HG03095 (cell line): ENCODE measurements around the gene TMEM132C.

Experiments
- ATAC-seq: cut with Tn5 transposase; IDR thresholded peaks from one replicate; pipeline ENCODE4 v1.9.1; 2021; ENCODE audit warnings: moderate library complexity; ENCODE audit not compliant: unreplicated experiment

TMEM132C gene

GRCh38 chr12:128606538-128606937 lies 339.6 kb downstream of the TMEM132C start:
- ATAC-seq = no peak

- ATAC-seq = no peak
Observed at GRCh38 chr12:128606970-128607369, 340.0 kb downstream of the TMEM132C start.

GRCh38 chr12:128607641-128608040 lies 340.7 kb downstream of the TMEM132C start:
- no peak for ATAC-seq

- no peak for ATAC-seq
Observed at GRCh38 chr12:128609861-128610260, 342.9 kb downstream of the TMEM132C start.

DNA sequence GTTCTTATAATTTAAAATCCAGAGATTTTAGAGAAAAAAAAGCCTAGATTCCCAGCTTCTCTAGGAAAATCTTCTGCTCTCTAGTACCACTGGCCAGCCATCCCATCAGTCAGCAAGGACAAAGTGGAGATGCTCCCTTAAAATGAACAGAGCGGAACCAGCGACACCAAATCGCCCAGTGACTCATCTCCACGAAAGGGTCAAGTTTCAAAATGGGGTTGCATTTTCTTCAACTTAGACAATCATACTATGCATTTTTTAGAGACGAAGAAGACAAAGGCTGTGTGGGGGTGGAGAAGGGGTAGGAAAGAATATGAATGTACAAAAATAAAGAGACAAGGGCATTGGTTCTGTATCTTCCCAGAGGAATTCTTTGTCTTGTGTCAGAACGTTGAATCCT lies 344.8 kb downstream of the TMEM132C start:
- ATAC-seq = no peak

GRCh38 chr12:128612150-128612850 lies 345.3 kb downstream of the TMEM132C start:
- ATAC-seq = no peak

DNA sequence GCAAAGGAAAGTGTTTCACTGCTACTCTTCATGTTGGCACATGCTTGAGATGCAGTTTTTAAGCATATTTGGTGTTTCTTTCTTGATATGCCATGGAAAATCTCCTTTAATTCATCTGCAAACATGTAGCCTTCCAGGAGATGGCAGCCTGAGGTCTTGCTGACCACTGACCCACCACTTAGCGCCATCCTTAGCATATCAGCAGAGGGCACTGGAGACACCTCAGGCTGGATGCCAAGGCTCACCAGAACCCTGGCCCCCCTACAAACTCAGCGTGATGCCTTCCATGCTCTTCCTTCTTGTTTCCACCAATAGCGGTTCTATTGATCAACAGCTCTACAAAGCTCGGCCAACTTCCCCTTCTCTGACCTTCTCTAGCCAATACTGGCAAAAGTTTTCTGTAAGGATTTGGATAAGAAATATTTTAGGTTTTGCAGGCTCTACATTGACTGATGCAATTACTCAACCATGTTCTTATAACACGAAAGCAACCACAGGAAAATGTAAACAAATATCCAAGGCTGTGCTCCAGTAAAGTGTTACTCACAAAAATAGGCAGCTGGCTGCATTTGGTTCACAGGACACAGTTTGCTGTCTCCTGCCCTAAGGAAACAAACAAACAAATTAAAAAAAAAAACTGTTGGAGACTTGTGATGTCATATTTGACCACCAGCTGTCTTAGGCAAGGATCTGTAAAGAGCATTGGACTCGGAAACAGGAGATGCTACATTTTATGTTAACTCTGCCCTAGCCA lies 347.0 kb downstream of the TMEM132C start:
- no peak for ATAC-seq

GRCh38 chr12:128617304-128617833 lies 350.4 kb downstream of the TMEM132C start:
- no peak for ATAC-seq

- no peak for ATAC-seq
Observed at GRCh38 chr12:128619263-128619662, 352.3 kb downstream of the TMEM132C start.

- no peak for ATAC-seq
Observed at GRCh38 chr12:128621304-128621703, 354.3 kb downstream of the TMEM132C start.

DNA sequence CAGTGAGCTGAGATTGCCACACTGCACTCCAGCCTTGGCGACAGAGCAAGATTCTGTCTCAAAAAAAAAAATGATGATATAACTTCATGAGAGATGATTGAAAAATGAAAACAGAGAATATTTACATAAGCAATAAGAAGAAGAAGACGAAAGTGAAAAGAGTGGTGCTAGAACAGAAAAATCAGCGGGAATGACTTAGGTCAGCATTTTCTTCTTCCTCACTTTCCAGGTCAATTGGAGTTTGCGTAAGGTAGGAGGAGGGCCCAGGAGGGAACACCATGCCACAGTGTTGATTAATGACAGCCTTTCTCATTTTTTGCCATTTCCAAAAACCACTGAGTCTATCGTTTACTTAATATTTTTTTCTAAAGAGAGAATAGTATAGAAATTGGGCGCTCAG lies 356.8 kb downstream of the TMEM132C start:
- no peak for ATAC-seq

DNA sequence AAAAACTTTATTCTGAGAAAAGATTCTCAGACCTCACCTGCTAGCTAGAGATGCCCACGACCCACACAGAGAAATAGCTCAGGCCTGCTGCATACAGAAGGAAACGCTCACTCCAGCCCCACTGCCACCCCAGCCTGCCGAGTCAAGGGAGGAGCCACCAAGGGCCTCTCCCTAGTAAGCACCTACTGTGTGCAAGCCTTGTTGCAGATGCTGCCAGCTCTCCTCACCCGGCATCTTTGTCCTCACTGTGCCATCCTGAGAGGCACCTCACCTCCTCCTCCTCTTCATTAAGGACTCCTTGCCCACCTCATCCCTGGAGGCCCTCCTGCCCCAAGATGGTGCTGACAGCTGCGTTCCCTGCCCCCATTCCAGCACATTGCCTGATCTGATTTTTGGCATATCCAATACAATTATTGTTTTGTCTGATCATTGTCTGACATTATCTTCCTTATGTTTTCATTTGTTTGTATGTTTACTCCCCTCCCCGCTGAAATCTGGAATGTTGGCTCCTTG lies 359.9 kb downstream of the TMEM132C start:
- no peak for ATAC-seq

DNA sequence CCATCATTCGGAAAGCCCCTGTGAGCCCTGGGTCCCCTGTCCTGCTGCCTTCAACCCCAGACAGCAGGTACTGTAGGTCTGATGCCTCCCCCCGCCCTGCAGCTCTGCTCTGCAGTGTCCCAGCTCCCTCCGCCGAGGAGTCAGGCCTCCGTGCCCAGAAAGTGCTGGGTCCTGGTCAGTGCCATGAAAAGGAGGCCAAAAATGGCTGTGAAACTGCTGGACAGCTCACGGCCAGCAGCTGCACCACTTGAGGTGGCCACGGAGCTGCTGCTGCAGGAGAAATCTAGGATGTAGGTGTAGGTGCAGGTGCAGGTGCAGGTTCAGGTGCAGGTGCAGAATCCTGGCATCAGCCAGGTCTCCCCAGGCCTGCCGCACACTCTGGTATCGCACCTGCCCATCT lies 360.7 kb downstream of the TMEM132C start:
- ATAC-seq = no peak

DNA sequence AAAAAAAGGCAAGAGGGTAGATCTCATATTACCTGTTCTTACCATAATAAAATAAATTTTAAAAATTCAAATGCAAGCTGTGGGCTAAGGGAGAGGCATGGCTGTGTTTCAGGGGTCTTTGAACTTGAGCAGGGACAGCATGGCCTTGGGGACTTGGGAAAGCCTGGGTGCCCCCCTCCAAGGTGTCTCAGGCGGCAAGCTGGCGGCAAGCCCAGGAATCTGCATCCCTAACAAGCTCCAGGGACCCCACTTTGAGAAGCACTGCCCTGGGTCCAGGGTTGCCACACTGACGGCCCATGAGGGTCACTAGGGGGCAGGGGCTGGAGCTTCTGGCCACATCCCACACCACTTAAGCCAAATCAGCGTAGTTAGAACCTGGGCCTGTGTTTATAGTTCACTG lies 363.0 kb downstream of the TMEM132C start:
- ATAC-seq = no peak

DNA sequence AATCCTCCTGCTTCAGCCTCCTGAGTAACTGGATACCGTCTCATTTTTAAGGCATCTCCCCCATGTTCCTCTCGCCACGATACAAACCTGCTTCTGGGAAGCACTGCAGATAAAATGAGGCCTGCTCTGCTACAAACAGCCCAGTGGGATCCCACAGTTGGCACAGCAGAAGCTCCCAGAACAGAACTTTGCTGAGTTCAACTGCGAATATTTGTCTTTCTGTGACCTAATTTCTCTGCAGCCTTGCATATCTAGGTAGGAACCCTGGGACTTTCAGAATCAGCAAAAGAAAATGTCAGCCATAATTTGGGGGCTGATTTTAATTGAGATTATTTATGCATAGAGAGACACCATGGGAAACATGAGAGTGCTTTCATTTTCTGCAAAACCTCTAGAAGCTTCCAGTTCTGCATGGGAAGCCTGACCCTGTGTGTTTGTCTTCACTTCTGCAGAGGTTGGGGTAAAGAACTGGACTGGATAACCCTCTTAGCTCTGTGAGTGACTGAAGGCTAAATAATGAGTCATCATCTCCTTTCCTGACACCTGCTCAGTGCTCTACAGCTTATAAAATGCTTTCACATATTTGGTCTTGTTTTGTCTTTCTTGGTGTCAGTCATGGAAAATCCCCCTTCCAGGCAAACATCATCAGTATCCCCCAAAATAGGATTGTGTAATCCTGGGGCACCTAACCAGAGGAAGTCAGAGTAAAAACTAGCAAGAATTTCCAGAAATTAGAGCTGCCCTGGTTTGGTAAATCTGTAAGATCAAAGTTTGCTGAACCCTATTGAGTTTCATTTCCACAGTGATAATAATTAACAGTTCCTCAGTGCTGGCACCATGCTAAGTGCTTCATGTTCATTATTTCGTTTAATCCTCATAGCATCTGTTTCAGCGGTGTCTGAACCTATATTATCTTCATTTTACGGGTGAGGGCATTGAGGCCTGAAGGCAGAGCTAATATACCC lies 371.0 kb downstream of the TMEM132C start:
- peak; percentile 95 for ATAC-seq

DNA sequence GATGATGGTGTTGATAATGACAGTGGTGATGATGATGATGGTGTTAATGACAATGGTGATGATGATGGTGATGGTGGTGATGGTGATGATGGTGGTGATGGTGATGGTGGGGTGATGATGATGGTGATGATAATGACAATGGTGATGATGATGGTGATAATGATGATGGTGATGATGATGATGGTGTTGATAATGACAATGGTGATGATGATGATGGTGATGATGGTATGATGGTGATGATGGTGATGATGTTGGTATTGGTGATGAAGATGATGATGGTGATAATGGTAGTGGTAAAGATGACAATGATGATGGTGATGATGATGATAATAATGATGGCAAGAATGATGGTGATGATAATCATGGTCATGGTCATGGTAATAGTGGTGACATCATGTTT lies 372.1 kb downstream of the TMEM132C start:
- ATAC-seq = no peak

DNA sequence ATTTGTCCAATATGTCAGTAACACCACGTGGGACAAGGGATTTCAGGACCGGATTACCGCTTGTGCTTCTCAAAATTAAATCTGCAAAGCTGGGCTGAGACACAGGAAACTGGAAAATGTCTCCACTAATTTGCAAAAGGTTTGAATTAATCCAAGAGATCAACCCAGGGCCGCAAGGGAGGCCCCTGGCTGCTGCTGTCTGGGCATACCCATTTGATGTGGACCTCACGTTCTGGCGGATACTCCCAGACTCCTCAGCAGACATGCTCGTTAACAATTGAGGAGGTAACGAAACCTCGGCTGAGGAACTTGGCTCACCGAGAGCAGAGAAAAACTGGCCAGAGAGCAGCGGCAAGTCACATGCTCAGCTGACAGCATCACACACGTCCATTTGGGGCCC lies 376.2 kb downstream of the TMEM132C start:
- ATAC-seq = no peak

- no peak for ATAC-seq
Observed at GRCh38 chr12:128644664-128645296, 377.8 kb downstream of the TMEM132C start.

GRCh38 chr12:128649902-128650301 lies 382.9 kb downstream of the TMEM132C start:
- no peak for ATAC-seq

- no peak for ATAC-seq
Observed at GRCh38 chr12:128652136-128652751, 385.3 kb downstream of the TMEM132C start.
